ENCODE results near the gene AKAP5.

GRCh38 chr14:64503434-64504309, 38.4 kb downstream of the AKAP5 start, which contains the start of gene ZBTB25:
- TF ChIP-seq CTCF (conservative IDR thresholded peaks at IDR 0.05 in 1 of 2, IDR thresholded peaks at IDR 0.05 in 1 of 2; ENCODE audit: low read depth in 1 of 2, low read length in 2 of 2) (no peak), EZH2 (IDR thresholded peaks at IDR 0.05; ENCODE audit: low read length, missing control alignments) (no peak)

All from fibroblast of lung (primary cell).